ENCODE measurements around the gene PLXNA4.

PLXNA4 gene

GRCh38 chr7:132499487-132499886, 76.8 kb downstream of the PLXNA4 start:
- no peak for DNase-seq

GRCh38 chr7:132499065-132499464, 77.2 kb downstream of the PLXNA4 start:
- no peak for DNase-seq

GRCh38 chr7:132498319-132498718, 78.0 kb downstream of the PLXNA4 start:
- DNase-seq: no peak

GRCh38 chr7:132497098-132497497, 79.2 kb downstream of the PLXNA4 start:
- no peak for DNase-seq

- no peak for DNase-seq
Measured at GRCh38 chr7:132495936-132496335, 80.3 kb downstream of the PLXNA4 start.

GRCh38 chr7:132494474-132494873, 81.8 kb downstream of the PLXNA4 start:
- no peak for DNase-seq

- DNase-seq: no peak
Measured at GRCh38 chr7:132492823-132493445, 83.3 kb downstream of the PLXNA4 start.

GRCh38 chr7:132491391-132491945, 84.8 kb downstream of the PLXNA4 start:
- DNase-seq: no peak

GRCh38 chr7:132490474-132490873, 85.8 kb downstream of the PLXNA4 start:
- DNase-seq: no peak

GRCh38 chr7:132489776-132490237, 86.5 kb downstream of the PLXNA4 start:
- DNase-seq: no peak

GRCh38 chr7:132488634-132489302, 87.5 kb downstream of the PLXNA4 start:
- DNase-seq: no peak

- DNase-seq: no peak
Measured at GRCh38 chr7:132486274-132486610, 90.0 kb downstream of the PLXNA4 start.

- DNase-seq: no peak
Measured at GRCh38 chr7:132485600-132486273, 90.5 kb downstream of the PLXNA4 start.

GRCh38 chr7:132485136-132485535, 91.1 kb downstream of the PLXNA4 start:
- DNase-seq: no peak

GRCh38 chr7:132482866-132483265, 93.4 kb downstream of the PLXNA4 start:
- DNase-seq: no peak

- DNase-seq: no peak
Measured at GRCh38 chr7:132480534-132480933, 95.7 kb downstream of the PLXNA4 start.

- DNase-seq: no peak
Measured at GRCh38 chr7:132476541-132476940, 99.7 kb downstream of the PLXNA4 start.

GRCh38 chr7:132475669-132476116, 100.6 kb downstream of the PLXNA4 start:
- no peak for DNase-seq

GRCh38 chr7:132475037-132475668, 101.1 kb downstream of the PLXNA4 start:
- no peak for DNase-seq

GRCh38 chr7:132472463-132473120, 103.7 kb downstream of the PLXNA4 start:
- no peak for DNase-seq

GRCh38 chr7:132471515-132471914, 104.8 kb downstream of the PLXNA4 start:
- DNase-seq: no peak

GRCh38 chr7:132469681-132470080, 106.6 kb downstream of the PLXNA4 start:
- DNase-seq: no peak

GRCh38 chr7:132469264-132469663, 107.0 kb downstream of the PLXNA4 start:
- DNase-seq: no peak

Measured in activated naive CD4-positive, alpha-beta T cell treated with anti-CD3 and anti-CD28 coated beads, Interleukin-2, amount 50 U/mL, for 16 hours (primary cell).